ENCODE data around the gene ABCD3.
"Not testable (repeated sequence)": the region's sequence is repeated elsewhere in the genome, so short reads cannot be mapped to it uniquely, and the experiment has no call there.

Gene ABCD3

GRCh38 chr1:94416901-94417727 lies 1.1 kb upstream of the ABCD3 start:
- no peak for DNase-seq

- DNase-seq: no peak
Measured at GRCh38 chr1:94417728-94417977, 536 bp upstream of the ABCD3 start.

GRCh38 chr1:94418664-94419655 lies 771 bp downstream of the ABCD3 start:
- no peak for DNase-seq

- no peak for DNase-seq
Measured at GRCh38 chr1:94422115-94422820, 4.1 kb downstream of the ABCD3 start.

GRCh38 chr1:94425821-94426484 lies 7.8 kb downstream of the ABCD3 start:
- no peak for DNase-seq

GRCh38 chr1:94426485-94426870 lies 8.3 kb downstream of the ABCD3 start:
- not testable (repeated sequence) for DNase-seq

- DNase-seq: no peak
Measured at GRCh38 chr1:94428441-94428840, 10.3 kb downstream of the ABCD3 start.

- DNase-seq: not testable (repeated sequence)
Measured at GRCh38 chr1:94428927-94429528, 10.8 kb downstream of the ABCD3 start.

- DNase-seq: not testable (repeated sequence)
Measured at GRCh38 chr1:94430066-94430465, 11.9 kb downstream of the ABCD3 start.

GRCh38 chr1:94433866-94434265 lies 15.7 kb downstream of the ABCD3 start:
- DNase-seq: no peak

- no peak for DNase-seq
Measured at GRCh38 chr1:94434365-94435045, 16.3 kb downstream of the ABCD3 start.

GRCh38 chr1:94438692-94439276 lies 20.6 kb downstream of the ABCD3 start:
- no peak for DNase-seq

GRCh38 chr1:94440088-94440487 lies 21.9 kb downstream of the ABCD3 start:
- no peak for DNase-seq

- not testable (repeated sequence) for DNase-seq
Measured at GRCh38 chr1:94443067-94443466, 24.9 kb downstream of the ABCD3 start.

GRCh38 chr1:94444819-94445218 lies 26.6 kb downstream of the ABCD3 start:
- DNase-seq: not testable (repeated sequence)

GRCh38 chr1:94445733-94446132 lies 27.5 kb downstream of the ABCD3 start:
- not testable (repeated sequence) for DNase-seq

- DNase-seq: not testable (repeated sequence)
Measured at GRCh38 chr1:94446177-94446576, 28.0 kb downstream of the ABCD3 start.

- not testable (repeated sequence) for DNase-seq
Measured at GRCh38 chr1:94448741-94449140, 30.6 kb downstream of the ABCD3 start.

- no peak for DNase-seq
Measured at GRCh38 chr1:94456736-94457135, 38.5 kb downstream of the ABCD3 start.

GRCh38 chr1:94462606-94463005 lies 44.4 kb downstream of the ABCD3 start:
- no peak for DNase-seq

Measured in CD4-positive, alpha-beta T cell treated with Interferon alpha-2 for 1 hour (primary cell).